NCI-H2171 treated with DMSO at 0.1 percent for 48 hours (cell line): ENCODE data around the gene GPR157.
"Not testable (repeated sequence)": the region's sequence is repeated elsewhere in the genome, so short reads cannot be mapped to it uniquely, and the experiment has no call there.

Experiments used
- DNase-seq: peaks from one replicate; lab custom pipeline; 2025; lab: John Stamatoyannopoulos, UW

Gene GPR157

GRCh38 chr1:9145714-9146113, 16.8 kb upstream of the GPR157 start:
- no peak for DNase-seq

DNA sequence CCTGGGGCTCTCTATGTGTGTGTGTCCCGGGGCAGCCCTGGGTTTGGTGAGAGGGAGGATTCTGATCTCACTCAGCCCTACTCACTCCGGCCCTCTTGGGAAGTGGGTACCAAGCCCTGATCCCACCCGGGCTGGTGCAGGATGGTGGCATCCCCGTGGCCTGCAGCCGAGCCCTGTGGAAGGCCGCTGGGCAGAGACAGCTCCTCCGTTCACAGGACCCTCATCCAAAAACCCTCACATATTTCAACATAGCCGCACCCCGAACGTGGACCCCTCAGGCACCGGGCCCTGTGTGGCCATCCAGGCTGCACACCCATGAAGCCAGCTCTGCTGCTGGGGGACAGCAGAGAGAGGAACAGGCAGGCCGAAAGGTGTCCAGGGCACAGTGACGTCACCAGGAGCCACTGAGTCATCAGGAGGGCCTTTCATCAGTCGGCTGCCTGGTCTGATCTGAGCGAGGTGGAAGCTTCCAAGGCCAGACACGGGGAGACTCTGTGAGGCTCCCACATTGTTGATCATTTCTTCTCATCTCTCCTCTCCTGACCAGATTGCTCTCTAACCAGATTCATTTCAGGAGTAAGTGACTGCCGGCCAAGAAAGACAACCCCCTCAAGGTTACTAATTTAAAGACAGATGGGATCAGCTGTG, 16.2 kb upstream of the GPR157 start:
- DNase-seq: no peak

GRCh38 chr1:9144494-9144893, 15.6 kb upstream of the GPR157 start:
- not testable (repeated sequence) for DNase-seq

- DNase-seq: no peak
Observed at GRCh38 chr1:9143250-9143649, 14.3 kb upstream of the GPR157 start.

DNA sequence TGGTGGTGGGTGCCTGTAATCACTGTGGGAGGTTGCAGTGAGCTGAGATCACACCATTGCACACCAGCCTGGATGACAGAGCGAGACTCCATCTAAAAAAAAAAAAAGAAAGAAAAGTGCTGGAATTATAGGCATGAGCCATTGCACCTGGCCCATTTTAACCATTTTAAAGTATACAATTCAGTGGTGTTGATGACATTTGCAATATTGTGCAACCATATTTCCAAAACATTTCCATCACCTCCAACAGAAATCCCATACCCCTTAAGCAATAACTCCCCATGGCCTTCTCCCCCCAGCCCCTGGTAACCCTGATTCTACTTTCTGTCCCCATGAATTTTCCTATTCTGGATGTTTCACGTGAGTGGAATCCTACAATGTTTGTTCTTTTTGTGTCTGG, 11.0 kb upstream of the GPR157 start:
- no peak for DNase-seq

DNA sequence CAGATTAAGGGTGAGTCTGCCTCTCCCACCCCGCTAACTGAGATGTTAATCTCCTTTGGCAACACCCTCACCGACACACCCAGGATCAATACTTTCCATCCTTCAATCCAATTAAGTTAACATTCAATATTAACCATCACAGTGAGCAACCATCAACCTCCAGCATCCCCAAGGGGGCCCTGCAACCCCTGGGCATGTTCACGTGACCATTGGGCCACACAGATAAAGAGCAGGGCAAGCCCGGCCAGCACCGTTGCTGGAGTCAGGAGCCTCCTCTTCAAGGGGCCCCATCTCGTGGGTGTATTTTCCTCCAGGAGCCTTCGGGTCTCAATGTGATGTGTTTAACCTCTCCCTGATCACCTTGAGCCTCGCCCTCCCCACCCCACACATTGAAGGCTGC, 8.0 kb upstream of the GPR157 start:
- no peak for DNase-seq

GRCh38 chr1:9135073-9135836, 6.4 kb upstream of the GPR157 start:
- no peak for DNase-seq

DNA sequence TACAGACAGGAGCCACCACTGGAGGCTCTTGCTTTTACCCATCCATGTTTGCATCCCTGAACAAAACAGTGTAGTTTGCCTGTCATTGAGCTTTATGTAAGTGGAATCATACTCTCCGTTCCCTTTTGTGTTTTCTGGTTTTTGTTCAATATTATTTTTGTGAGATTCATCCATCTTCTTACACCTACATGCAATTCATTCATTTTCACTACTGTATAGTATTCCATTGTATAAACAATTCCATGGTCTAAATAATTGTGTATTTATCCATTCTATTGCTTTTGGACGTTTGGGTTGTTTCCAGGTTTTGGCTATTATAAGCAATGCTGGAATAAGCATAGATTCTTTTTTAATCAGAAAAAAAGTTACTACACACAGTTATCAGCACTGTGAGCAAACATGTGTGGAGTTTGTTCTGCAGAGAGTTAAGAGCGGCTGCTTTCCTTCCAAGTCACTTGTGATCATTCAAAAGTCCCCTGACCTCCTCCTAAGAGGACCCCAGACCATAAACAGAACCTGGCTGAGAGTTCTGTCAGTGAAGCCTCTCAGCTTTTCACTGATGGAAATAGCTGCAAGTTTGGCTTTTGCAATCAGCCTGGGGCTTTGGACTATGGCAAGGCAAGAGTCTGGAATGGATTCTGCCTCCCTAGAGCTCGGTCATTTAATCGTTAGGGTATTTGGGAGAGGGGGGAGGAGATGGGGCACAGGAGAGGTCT, 5.1 kb upstream of the GPR157 start:
- DNase-seq: no peak

GRCh38 chr1:9129266-9130041, 552 bp upstream of the GPR157 start:
- DNase-seq: peak; percentile 61

DNA sequence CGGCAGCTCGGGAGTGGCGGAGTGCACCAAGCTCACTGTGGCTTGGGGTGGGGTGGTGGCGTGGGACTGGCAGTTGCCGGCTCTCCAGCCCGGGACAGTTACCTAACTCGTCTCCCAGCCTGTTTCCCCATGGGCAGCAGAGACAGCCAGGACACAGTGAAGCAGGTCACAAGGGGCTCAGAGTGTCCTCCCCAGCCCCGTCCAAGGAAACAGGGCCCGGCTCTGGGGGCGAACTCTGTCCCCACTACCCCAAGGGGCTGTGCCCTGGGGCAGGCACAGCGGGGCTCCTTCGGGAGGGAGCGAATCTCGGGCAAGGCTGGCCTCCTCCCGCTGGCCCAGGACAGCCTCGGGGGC, 759 bp downstream of the GPR157 start:
- no peak for DNase-seq

GRCh38 chr1:9127395-9128165, 1.3 kb downstream of the GPR157 start:
- no peak for DNase-seq

- no peak for DNase-seq
Observed at GRCh38 chr1:9126511-9126910, 2.4 kb downstream of the GPR157 start.

- DNase-seq: not testable (repeated sequence)
Observed at GRCh38 chr1:9125847-9126246, 3.1 kb downstream of the GPR157 start.

DNA sequence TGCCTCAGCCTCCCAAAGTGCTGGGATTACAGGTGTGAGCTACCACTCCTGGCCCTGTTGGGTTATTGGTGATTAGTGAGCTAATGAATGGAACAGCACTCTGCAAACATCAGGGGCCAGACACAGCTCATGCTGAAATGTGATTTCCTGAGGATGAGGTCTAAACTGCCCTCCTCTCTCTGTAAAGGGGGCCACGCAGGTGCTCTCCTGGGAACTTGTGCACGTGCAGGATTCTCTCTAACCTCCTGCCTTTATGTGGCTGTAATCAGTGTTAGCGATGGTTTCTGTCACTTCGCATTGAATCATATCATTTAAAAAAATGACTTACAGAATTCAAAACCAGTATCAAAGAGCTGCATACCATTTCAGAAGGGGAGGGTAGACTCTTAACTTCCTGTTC, 3.6 kb downstream of the GPR157 start:
- DNase-seq: no peak

GRCh38 chr1:9124389-9124788, 4.5 kb downstream of the GPR157 start:
- not testable (repeated sequence) for DNase-seq

- not testable (repeated sequence) for DNase-seq
Observed at GRCh38 chr1:9123665-9124064, 5.2 kb downstream of the GPR157 start.

GRCh38 chr1:9121496-9122409, 7.1 kb downstream of the GPR157 start:
- DNase-seq: no peak

DNA sequence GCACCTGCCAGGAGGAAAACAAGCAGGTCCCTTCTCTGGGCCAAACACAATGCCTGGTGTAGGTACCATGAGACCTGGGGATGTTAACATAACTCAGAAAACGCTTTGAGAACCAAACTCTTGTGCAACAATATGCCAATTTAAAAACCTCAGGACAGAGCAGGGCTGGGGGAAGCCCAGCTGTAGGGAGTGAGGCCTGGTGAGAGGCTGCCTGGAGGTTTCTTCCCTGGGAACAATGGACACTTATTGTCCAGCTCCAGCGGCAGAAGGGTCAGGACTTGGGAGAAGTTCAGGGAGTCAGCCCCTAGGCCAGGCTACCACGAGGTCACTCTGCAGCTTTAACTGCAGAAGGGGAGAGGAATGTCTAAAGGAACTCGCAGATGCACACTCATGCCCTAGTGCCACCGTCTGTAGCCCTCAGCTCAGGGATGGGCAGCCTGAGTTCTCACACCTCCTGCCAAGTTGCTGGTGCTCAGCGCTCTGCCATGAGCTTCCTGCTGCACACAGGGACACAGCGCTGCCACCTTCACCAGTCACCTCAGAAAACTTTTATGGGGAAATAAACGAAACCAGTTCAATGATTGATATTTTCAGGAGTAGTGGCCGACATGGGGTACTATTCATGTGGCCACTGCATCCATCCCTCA, 8.5 kb downstream of the GPR157 start:
- no peak for DNase-seq

DNA sequence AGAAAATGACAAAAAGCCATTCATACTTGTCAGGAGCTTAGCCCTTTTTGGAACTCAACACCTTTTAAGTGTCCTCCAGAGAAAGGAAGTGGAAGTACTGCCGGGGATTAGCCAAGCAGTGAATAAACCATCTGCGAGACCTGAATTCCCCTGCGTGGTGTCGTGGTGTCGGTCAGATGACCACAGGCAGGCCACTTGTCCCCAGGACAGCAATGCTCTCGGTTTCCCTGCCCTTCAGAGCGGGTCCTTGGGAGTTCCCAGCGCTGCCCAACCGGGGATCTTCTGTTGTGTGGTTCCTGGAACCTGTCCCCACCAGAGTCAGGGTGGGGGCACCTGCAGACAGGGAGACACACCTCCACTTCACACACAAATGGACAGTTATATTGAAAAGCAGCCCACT, 9.2 kb downstream of the GPR157 start:
- DNase-seq: no peak

DNA sequence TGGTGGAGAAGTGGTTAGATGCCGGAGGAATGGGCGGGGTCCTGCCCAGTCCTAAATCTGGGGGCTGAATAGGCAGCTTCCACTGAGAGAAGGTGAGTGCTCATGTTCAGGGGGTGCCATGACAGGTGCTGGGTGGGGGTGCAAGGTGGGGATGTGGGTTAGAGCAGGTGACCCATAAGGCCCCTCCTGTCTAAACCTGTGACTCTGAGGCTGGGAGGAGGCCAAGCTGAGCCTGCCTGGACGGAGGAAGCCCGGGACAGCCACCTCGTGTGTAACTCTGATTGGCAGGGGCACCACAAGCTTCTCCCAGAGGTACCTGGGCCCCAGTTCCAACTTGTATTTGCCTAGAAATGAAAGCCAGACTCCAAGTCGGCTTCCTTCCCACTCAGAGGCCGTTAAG, 10.7 kb downstream of the GPR157 start:
- no peak for DNase-seq
